ENCODE results near the gene C1QTNF5. TPM values are rescaled to one million over a fixed set of nuclear protein-coding genes. Genes with fewer than 3 reads are reported as not detected.

Gene C1QTNF5
- total and polyA plus RNA-seq, 2 experiments from 2014 or later: 5.8 to 8.0 TPM

- Histone ChIP-seq H3K27me3 (peaks cover 12% of the 10 kb centered on the region), H3K27ac (peak within 1 kb of the TSS; percentile 76), H3K4me1 (ENCODE audit: low read depth) (peaks cover 40% of the 10 kb centered on the region), H3K36me3 (no peaks in the 10 kb centered on the region), H3K4me3 (peak within 1 kb of the TSS; percentile 50), H3K9me3 (ENCODE audit: low read depth) (no peaks in the 10 kb centered on the region)
- peak; percentile 87 for TF ChIP-seq CTCF (IDR thresholded peaks at IDR 0.05; ENCODE audit: low read depth, low read length)
- DNase-seq (ENCODE audit: low read depth in 1 of 2, low spot score in 1 of 2): peak; percentile 97 to 99
These were observed 40.7 kb upstream of the C1QTNF5 start, which contains the start of gene USP2 for GRCh38 chr11:119381181-119381988. TSS of gene USP2 (minus strand) at chr11:119381690. CDS start at chr11:119373480, 8,210 bp downstream.

DNA sequence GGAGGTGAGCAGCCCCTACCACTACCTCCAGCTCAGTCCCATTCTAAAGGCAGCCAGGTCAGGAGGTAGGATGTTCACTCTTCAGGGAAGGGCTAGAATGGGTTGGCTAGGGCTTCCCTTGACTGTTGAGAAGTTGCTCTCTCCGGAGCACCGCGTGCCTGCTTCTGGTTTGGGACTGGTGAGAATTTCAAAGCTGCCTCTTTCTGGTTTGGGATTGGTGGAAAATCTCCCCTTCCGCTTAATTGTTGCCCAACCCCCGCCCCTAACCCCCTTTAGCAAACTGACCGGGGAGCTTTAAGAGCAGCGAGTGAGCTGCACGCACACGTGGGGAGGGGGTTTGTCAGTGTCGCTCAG, 40.1 kb upstream of the C1QTNF5 start:
- peak overlapping the region; percentile 50 for H3K4me3 ChIP-seq
- no peaks in the 10 kb centered on the region for H3K9me3 ChIP-seq (ENCODE audit: low read depth)
- DNase-seq (ENCODE audit: low read depth in 1 of 2, low spot score in 1 of 2): peak in 1 of 2 donors; percentile 62
- peak overlapping the region; percentile 76 for H3K27ac ChIP-seq
- H3K4me1 ChIP-seq (ENCODE audit: low read depth): peaks cover 45% of the 10 kb centered on the region
- TF ChIP-seq CTCF (IDR thresholded peaks at IDR 0.05; ENCODE audit: low read depth, low read length): no peak
- peaks cover 12% of the 10 kb centered on the region for H3K27me3 ChIP-seq
- H3K36me3 ChIP-seq: no peaks in the 10 kb centered on the region

DNA sequence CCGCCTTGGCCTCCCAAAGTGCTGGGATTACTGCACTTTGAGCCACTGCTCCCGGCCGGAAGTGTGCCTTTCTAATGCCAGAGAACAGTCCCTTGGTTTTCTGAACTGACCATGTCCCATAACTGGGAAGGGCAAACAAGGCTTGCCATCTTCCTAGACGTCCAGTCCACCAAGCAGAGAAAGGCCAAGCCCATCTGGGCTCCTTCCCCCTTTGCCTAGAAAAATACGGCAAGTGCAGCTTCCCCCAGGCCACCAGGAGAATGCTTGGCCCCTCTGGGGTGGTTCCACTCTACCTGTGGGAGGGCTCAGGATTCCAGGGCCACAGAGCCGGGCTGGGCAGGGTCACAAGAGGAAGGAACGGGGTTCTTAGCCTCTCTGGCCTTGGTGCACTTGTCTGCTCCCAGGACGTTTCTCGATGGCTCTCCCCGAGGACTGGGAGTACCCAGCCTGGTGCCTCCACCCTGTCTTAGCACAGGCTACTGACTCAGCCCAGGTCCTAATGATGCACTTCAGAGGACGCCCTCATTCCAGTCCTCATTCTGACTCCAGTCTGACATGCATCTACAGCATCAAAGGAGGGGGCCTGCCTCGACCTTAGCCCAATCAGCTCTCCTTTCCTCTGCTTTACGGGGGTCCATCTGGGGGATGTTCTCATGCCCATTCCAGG, 39.6 kb upstream of the C1QTNF5 start:
- Histone ChIP-seq H3K4me1 (ENCODE audit: low read depth) (peaks cover 50% of the 10 kb centered on the region), H3K27ac (peak overlapping the region; percentile 76), H3K27me3 (peaks cover 12% of the 10 kb centered on the region), H3K4me3 (peak overlapping the region; percentile 50), H3K9me3 (ENCODE audit: low read depth) (no peaks in the 10 kb centered on the region), H3K36me3 (no peaks in the 10 kb centered on the region)
- DNase-seq (ENCODE audit: low read depth in 1 of 2, low spot score in 1 of 2): no peak
- no peak for TF ChIP-seq CTCF (IDR thresholded peaks at IDR 0.05; ENCODE audit: low read depth, low read length)

- TF ChIP-seq CTCF (IDR thresholded peaks at IDR 0.05; ENCODE audit: low read depth, low read length): no peak
- Histone ChIP-seq H3K9me3 (ENCODE audit: low read depth) (no peaks in the 10 kb centered on the region), H3K4me3 (peak overlapping the region; percentile 43), H3K27me3 (peaks cover 7% of the 10 kb centered on the region), H3K4me1 (ENCODE audit: low read depth) (peaks cover 62% of the 10 kb centered on the region), H3K27ac (peak overlapping the region; percentile 98), H3K36me3 (no peaks in the 10 kb centered on the region)
- peak in 1 of 2 donors; percentile 83 for DNase-seq (ENCODE audit: low read depth in 1 of 2, low spot score in 1 of 2)
These were observed 38.3 kb upstream of the C1QTNF5 start for GRCh38 chr11:119378851-119379465.

DNA sequence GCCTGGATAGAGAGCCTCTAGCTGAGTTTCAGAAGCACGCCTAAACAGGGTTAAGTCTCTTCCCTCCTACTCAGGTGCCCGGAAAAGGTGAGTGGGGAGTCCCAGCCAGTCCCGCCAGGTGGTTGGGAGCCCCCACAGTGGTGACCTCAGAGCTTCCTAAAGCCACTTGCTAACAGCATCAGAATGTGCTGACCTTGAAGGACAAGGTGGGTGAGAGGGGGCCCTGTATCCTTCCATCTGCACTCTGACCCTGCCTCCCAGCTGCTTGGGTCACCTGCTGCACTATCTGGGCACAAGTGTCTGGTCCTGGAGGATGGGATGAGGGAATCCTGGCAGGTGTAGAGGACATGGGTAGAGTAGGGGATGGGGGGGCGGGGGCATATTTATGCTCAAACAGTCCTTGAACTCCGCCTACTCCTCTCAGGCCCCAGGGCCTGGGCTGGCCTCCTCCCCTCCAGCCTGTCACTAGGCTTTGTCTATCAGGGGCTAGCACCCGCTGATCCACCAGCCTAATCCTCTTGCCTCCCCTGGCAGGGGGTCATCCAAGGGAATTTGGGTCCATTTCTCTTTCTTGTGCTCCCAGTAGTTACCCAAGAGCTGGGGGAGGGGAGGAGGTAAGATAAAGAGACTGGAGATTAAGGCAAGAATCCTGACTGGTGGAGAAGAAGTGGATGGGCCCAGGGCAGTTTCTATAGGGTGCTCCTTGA, 37.4 kb upstream of the C1QTNF5 start:
- Histone ChIP-seq H3K4me1 (ENCODE audit: low read depth) (peaks cover 67% of the 10 kb centered on the region), H3K9me3 (ENCODE audit: low read depth) (no peaks in the 10 kb centered on the region), H3K27me3 (peaks cover 1% of the 10 kb centered on the region), H3K36me3 (no peaks in the 10 kb centered on the region), H3K27ac (peak overlapping the region; percentile 98), H3K4me3 (peak overlapping the region; percentile 43)
- no peak for DNase-seq (ENCODE audit: low read depth in 1 of 2, low spot score in 1 of 2)
- no peak for TF ChIP-seq CTCF (IDR thresholded peaks at IDR 0.05; ENCODE audit: low read depth, low read length)
